K562 (cell line): Measurements from ENCODE around the gene CHI3L1. TPM values are rescaled to one million over a fixed set of nuclear protein-coding genes. Genes with fewer than 3 reads are reported as not detected.

ENCODE experiments used
- ATAC-seq: fragments of 200-7000 bp; cut with Tn5 transposase; 3 replicates; pipeline ENCODE4 v1.9.1; 2020; ENCODE audit warnings: moderate library complexity
- BruUV-seq: library from RNA; stranded (reverse); fragments of 400-500 nt; replicated peaks from 2 replicates; lab custom pipeline; 2021; lab: Mats Ljungman, UMichigan
- CTCF ChIA-PET: fragments of 300-600 bp; formaldehyde crosslinking; extraction: SDS; loops from one replicate; lab custom pipeline; 2021; ENCODE audit warnings: low intra/inter-chr PET ratio; lab: Yijun Ruan, JAX
- POLR2A ChIA-PET: fragments of 300-600, 350-650 bp; sonication (Branson Sonifier 250); formaldehyde crosslinking; extraction: SDS; loops from one replicate; lab custom pipeline; 2021; ENCODE audit warnings: antibody characterized with exemption, inconsistent platforms; lab: Yijun Ruan, JAX
- DNase-seq, 4 experiments: peaks; one replicate each; pipeline versions ENCODE4 v3.0.0 to v3.0.0-alpha.2; 2011 to 2018; ENCODE audit warnings: low spot score in 3 of 4, mixed read lengths in 3 of 4; ENCODE audit errors: extremely low read depth in 1 of 4
- FAIRE-seq: peaks from 2 replicates; lab custom pipeline; 2011; peaks lifted over from hg19 to GRCh38; lab: Jason Lieb, UNC
- H2AFZ ChIP-seq: 2 replicates; pipeline ENCODE4 v1.6.0; 2011; ENCODE audit warnings: low read depth, low read length, control low read depth, inconsistent platforms
- H3K27ac ChIP-seq: fragments of 200-600 bp; 3 replicates; pipeline ENCODE4 v1.8.0; 2011; ENCODE audit warnings: low read depth, mild to moderate bottlenecking, control low read depth, inconsistent platforms, low read length, moderate library complexity, mixed read lengths; ENCODE audit errors: extremely low read depth
- H3K27me3 ChIP-seq, 2 experiments: fragments of 300-600 bp in 1 of 2; 2 replicates in 1 of 2; 3 replicates in 1 of 2; pipeline versions ENCODE4 v1.6.0 to v1.8.0; 2011; ENCODE audit warnings: inconsistent platforms in 2 of 2, low read length in 2 of 2, mild to moderate bottlenecking in 1 of 2, mixed read lengths in 1 of 2, moderate library complexity in 1 of 2; ENCODE audit not compliant: control insufficient read depth in 2 of 2, insufficient read depth in 2 of 2
- H3K36me3 ChIP-seq: fragments of 300-600 bp; 3 replicates; pipeline ENCODE4 v1.8.0; 2011; ENCODE audit warnings: mild to moderate bottlenecking, low read length, inconsistent platforms; ENCODE audit not compliant: control insufficient read depth, insufficient read depth
- H3K4me1 ChIP-seq, 2 experiments: fragments of 200-600 bp in 1 of 2; replicated peaks in 1 of 2; 2 replicates in 1 of 2; 3 replicates in 1 of 2; pipeline versions ENCODE4 v1.5.1 to v1.8.0; 2011; ENCODE audit warnings: inconsistent platforms in 2 of 2, low read length in 2 of 2, mild to moderate bottlenecking in 1 of 2, mixed read lengths in 1 of 2, moderate library complexity in 1 of 2; ENCODE audit not compliant: control insufficient read depth in 2 of 2, insufficient read depth in 2 of 2
- H3K4me2 ChIP-seq: 2 replicates; pipeline ENCODE4 v1.6.1; 2011; ENCODE audit warnings: low read length, control low read depth, inconsistent platforms, mixed read lengths; ENCODE audit not compliant: insufficient read depth
- H3K4me3 ChIP-seq: fragments of 200-600 bp; sonication (generic), shearing (Covaris generic); 2 replicates; pipeline ENCODE4 v1.5.1; 2016; ENCODE audit warnings: control low read depth, inconsistent platforms
- H3K79me2 ChIP-seq: fragments of 200-600 bp; 3 replicates; pipeline ENCODE4 v1.8.0; 2011; ENCODE audit warnings: low read length, inconsistent platforms; ENCODE audit not compliant: control insufficient read depth, insufficient read depth
- H3K9ac ChIP-seq, 2 experiments: 2 replicates each; pipeline versions ENCODE4 v1.6.0 to v1.6.1; 2011; ENCODE audit warnings: low read depth in 2 of 2, low read length in 2 of 2, control low read depth in 1 of 2, inconsistent platforms in 1 of 2, mild to moderate bottlenecking in 1 of 2, mixed read lengths in 1 of 2; ENCODE audit not compliant: insufficient read depth in 1 of 2
- H3K9me1 ChIP-seq: one replicate; pipeline ENCODE4 v1.6.0; 2011; ENCODE audit warnings: inconsistent platforms, mild to moderate bottlenecking, low read length, moderate library complexity; ENCODE audit not compliant: control insufficient read depth, insufficient read depth
- H3K9me3 ChIP-seq: replicated peaks from 2 replicates; pipeline ENCODE4 v1.5.1; 2011; ENCODE audit warnings: low read depth, low read length, inconsistent platforms; ENCODE audit not compliant: control insufficient read depth, insufficient read depth
- H4K20me1 ChIP-seq: replicated peaks from 2 replicates; pipeline ENCODE4 v1.6.1; 2011; ENCODE audit warnings: low read length, inconsistent platforms, mixed read lengths; ENCODE audit not compliant: control insufficient read depth, insufficient read depth
- ASH1L ChIP-seq: fragments of 450-650 bp; IDR thresholded peaks from 2 replicates; pipeline ENCODE4 v1.6.1; 2018; ENCODE audit warnings: borderline replicate concordance, mild to moderate bottlenecking, low read depth; ENCODE audit not compliant: partially characterized antibody
- CCNT2 ChIP-seq: IDR thresholded peaks from 2 replicates; pipeline ENCODE4 v1.6.1; 2011; ENCODE audit warnings: borderline replicate concordance, low read depth, mild to moderate bottlenecking, moderate library complexity, mixed read lengths, low read length; ENCODE audit not compliant: insufficient read length; ENCODE audit errors: extremely low read depth
- CHD2 ChIP-seq: IDR thresholded peaks from 2 replicates; pipeline ENCODE4 v1.6.1; 2011; ENCODE audit warnings: low read depth, low read length
- NCOR1 ChIP-seq: fragments of 450-650 bp; IDR thresholded peaks from 2 replicates; pipeline ENCODE4 v1.6.1; 2016; ENCODE audit warnings: mild to moderate bottlenecking, moderate library complexity
- PHB2 ChIP-seq: fragments of 450-650 bp; IDR thresholded peaks from 2 replicates; pipeline ENCODE4 v1.6.1; 2017; ENCODE audit warnings: low read depth
- RBM34 ChIP-seq: fragments of 200-400 bp; formaldehyde crosslinking; IDR thresholded peaks from 2 replicates; pipeline ENCODE4 v1.6.1; 2018; ENCODE audit warnings: low read length, borderline replicate concordance; ENCODE audit not compliant: insufficient read depth
- SOX6 ChIP-seq: fragments of 450-650 bp; IDR thresholded peaks from 2 replicates; pipeline ENCODE4 v1.6.1; 2014; ENCODE audit warnings: mild to moderate bottlenecking
- TAL1 ChIP-seq: fragments of 450-650 bp; IDR thresholded peaks from 2 replicates; pipeline ENCODE4 v1.6.1; 2016; ENCODE audit warnings: mild to moderate bottlenecking
- ZFPM2 ChIP-seq: fragments of 250-450 bp; sonication (Bioruptor Pico); IDR thresholded peaks from 2 replicates; pipeline ENCODE4 v1.5.1; 2022; ENCODE audit warnings: mild to moderate bottlenecking
- ZNF23 ChIP-seq: fragments of 250-450 bp; sonication (Bioruptor Pico); IDR thresholded peaks from 2 replicates; pipeline ENCODE4 v1.4.0; 2020; ENCODE audit warnings: mild to moderate bottlenecking
- ZNF354B ChIP-seq: fragments of 250-450 bp; sonication (Bioruptor Pico); IDR thresholded peaks from 2 replicates; pipeline ENCODE4 v1.4.0; 2020
- ZNF75A ChIP-seq: fragments of 450-650 bp; formaldehyde crosslinking; IDR thresholded peaks from 2 replicates; pipeline ENCODE4 v1.4.0; 2020; ENCODE audit warnings: mild to moderate bottlenecking
- WGBS: fragments of 100-300 bp; shearing (Covaris generic); methylation state at CpG from one replicate; pipeline ENCODE4 v1.1.6; 2016; ENCODE audit warnings: low coverage, mixed read lengths; ENCODE audit not compliant: insufficient coverage; ENCODE audit errors: missing lambda C conversion rate; 5-methylcytosine and 5-hydroxymethylcytosine counted together
- in situ Hi-C: fragments of 300-500 bp; cut with MboI; formaldehyde crosslinking; loops from 4 replicates; pipeline ENCODE4 v1.15.0; 2018; ENCODE audit warnings: inconsistent platforms, mixed read lengths
- intact Hi-C: fragments of 100-400 bp; cut with micrococcal nuclease; formaldehyde crosslinking; loops from 2 replicates; pipeline ENCODE4 v1.14.2; 2022
- polyA plus RNA-seq, 8 experiments: library from polyadenylated mRNA; depleted of rRNA in 4 of 8; stranded (reverse) in 5 of 8; unstranded in 3 of 8; fragments of >200 nt; fragmentation: Nextera tagmentation in 2 of 8; fragmentation: Illumina TruSeq in 1 of 8; extraction: Ambion mirVana in 2 of 8; extraction: Trizol in 1 of 8; gene quantifications; 2 replicates each; pipeline versions ENCODE4 v1.2.1 to v1.2.3, GENCODE V29; 2011 to 2014; ENCODE audit warnings: inconsistent platforms in 1 of 8, missing spikeins in 1 of 8
- total RNA-seq, 7 experiments: library from RNA; depleted of rRNA in 6 of 7; stranded (reverse); fragments of >200 nt in 6 of 7; fragmentation: Illumina TruSeq in 2 of 7; extraction: Trizol in 2 of 7; gene quantifications; 2 replicates each; pipeline versions ENCODE4 v1.2.1 to v1.2.3, GENCODE V29; 2011 to 2021; ENCODE audit warnings: low replicate concordance in 1 of 7
- TF ChIP-seq, protein P1 (sequence below), 3 experiments: fragments of 200-800 bp in 1 of 3; sonication (Bioruptor generic) in 1 of 3; sonication (generic) in 1 of 3; formaldehyde crosslinking in 1 of 3; IDR thresholded peaks; 2 replicates each; pipeline versions ENCODE4 v1.6.1 to v1.8.0; 2016 to 2022; ENCODE audit warnings: mild to moderate bottlenecking in 2 of 3, missing compliant biosample characterization in 2 of 3, missing genetic modification characterization in 2 of 3, missing genetic modification reagents in 1 of 3
- TF ChIP-seq, protein P2 (sequence below): fragments of 450-650 bp; IDR thresholded peaks from 2 replicates; pipeline ENCODE4 v1.6.1; 2016; ENCODE audit warnings: antibody characterized with exemption

CHI3L1 gene
- total and polyA plus RNA-seq, 9 of the 15 experiments (the other 6 are each of a cell fraction or from before 2014, with no cell fraction given) = not detected

DNA sequence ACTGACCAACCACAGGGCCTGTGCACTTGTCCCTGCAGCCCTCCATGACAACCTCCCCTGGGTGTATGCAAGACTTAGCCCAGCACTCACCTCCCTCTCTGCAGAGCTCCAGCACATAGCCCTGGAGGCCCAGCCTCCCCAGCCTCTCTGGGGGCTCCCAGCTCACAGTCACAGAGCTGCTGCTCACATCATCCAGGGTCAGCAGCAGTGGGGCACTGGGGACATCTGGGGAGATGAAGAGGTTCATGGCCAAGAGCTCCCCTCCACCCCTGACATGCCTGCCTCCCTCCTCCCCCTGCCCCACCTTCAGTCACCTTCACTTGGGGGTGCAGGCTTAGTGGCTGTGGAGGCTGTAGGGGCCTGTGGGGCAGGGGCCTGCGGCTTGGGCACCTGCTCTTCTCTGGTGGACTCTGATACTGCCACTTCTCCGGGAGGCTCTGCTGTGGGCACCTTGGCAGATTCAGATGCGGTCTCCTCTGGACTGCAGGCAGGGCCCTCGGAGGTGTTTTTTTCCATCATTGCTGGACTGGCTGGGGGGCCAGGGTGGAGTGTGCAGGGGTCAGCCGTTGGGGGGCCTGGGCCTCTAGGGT lies 11.2 kb downstream of the CHI3L1 start, which contains the start of gene MYBPH:
Gene MYBPH (minus strand): TSS at position 590 of the 590 bp plus-strand sequence. CDS start 71 bp downstream, at position 519.
- no peaks in the 10 kb centered on the region for H3K36me3 ChIP-seq
- no peak within 1 kb of the TSS for H3K27ac ChIP-seq
- no peaks in the 10 kb centered on the region for H3K9me1 ChIP-seq
- H3K4me3 ChIP-seq = no peak within 1 kb of the TSS
- no peak for ATAC-seq
- TF ChIP-seq PHB2 (no peak), ZFPM2 (CRISPR knock-in tag) (no peak), ZNF354B (CRISPR knock-in tag) (no peak), CCNT2 (no peak), CHD2 (no peak), TAL1 (no peak), SOX6 (no peak), NCOR1 (no peak), ASH1L (no peak), ZNF75A (no peak), ZNF23 (CRISPR knock-in tag) (no peak), RBM34 (no peak)
- TF ChIP-seq, protein P1, sequence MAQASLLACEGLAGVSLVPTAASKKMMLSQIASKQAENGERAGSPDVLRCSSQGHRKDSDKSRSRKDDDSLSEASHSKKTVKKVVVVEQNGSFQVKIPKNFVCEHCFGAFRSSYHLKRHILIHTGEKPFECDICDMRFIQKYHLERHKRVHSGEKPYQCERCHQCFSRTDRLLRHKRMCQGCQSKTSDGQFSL (CRISPR knock-in tag; IDR thresholded peaks at IDR 0.05) = no peak
- TF ChIP-seq, protein P1 (tag; IDR thresholded peaks at IDR 0.05) = no peak
- TF ChIP-seq, protein P2, sequence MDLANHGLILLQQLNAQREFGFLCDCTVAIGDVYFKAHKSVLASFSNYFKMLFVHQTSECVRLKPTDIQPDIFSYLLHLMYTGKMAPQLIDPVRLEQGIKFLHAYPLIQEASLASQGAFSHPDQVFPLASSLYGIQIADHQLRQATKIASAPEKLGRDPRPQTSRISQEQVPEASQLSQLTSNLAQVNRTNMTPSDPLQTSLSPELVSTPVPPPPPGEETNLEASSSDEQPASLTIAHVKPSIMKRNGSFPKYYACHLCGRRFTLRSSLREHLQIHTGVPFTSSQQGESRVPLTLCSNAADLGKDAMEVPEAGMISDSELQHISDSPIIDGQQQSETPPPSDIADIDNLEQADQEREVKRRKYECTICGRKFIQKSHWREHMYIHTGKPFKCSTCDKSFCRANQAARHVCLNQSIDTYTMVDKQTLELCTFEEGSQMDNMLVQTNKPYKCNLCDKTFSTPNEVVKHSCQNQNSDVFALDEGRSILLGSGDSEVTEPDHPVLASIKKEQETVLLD = no peak
- ChIA-PET CTCF (interaction anchor here (0.6 kb wide), 1 partner anchor 11 kb away, joined by 3 read pairs; no protein-coding TSS in a partner anchor), POLR2A (interaction anchor here (1.1 to 1.2 kb wide), 2 partner anchors 15 to 49 kb away, joined by 4 to 5 read pairs; no protein-coding TSS in a partner anchor)
- H3K9ac ChIP-seq = 0 out of 4 replicates have a peak within 1 kb of the TSS, but pooled peaks of 1 of the 2 experiments have one; percentile 4
- H3K4me2 ChIP-seq = no peak within 1 kb of the TSS
- no peak for DNase-seq
- H3K9me3 ChIP-seq = no peaks in the 10 kb centered on the region
- intact Hi-C loops (no loop called here), in situ Hi-C loops (no loop called here)
- peaks cover 29% of the 10 kb centered on the region; the same call in 1 of the 2 replicates for H4K20me1 ChIP-seq
- no TSS peak for BruUV-seq
- peaks cover 0 to 8% of the 10 kb centered on the region in 2 experiments; a peak in 1 of 5 replicates for H3K4me1 ChIP-seq
- no peak within 1 kb of the TSS for H2AFZ ChIP-seq
- 0% methylated on average over 4 of the region's 5 CpGs for WGBS
- H3K79me2 ChIP-seq = no peaks in the 10 kb centered on the region
- FAIRE-seq = no peak
- peaks cover 10 to 70% of the 10 kb centered on the region in 2 experiments; a peak in 4 of 5 replicates for H3K27me3 ChIP-seq
